MCF 10A (cell line): ENCODE results near the gene OLFML2A. TPM values are rescaled to one million over a fixed set of nuclear protein-coding genes. Genes with fewer than 3 reads are reported as not detected.

ENCODE experiments used
- BruUV-seq: library from RNA; stranded (reverse); fragments of 400-500 nt; replicated peaks from 2 replicates; lab custom pipeline; 2021; lab: Mats Ljungman, UMichigan
- CTCF ChIA-PET: fragments of 300-600 bp; sonication (Branson Sonifier 250); formaldehyde crosslinking; extraction: SDS; loops from one replicate; lab custom pipeline; 2021; ENCODE audit warnings: antibody characterized with exemption, inconsistent platforms; lab: Yijun Ruan, JAX
- POLR2A ChIA-PET: fragments of 300-600, 350-650 bp; sonication (Branson Sonifier 250); formaldehyde crosslinking; extraction: SDS; loops from one replicate; lab custom pipeline; 2020; ENCODE audit warnings: antibody characterized with exemption, inconsistent platforms; lab: Yijun Ruan, JAX
- DNase-seq: peaks from one replicate; pipeline ENCODE4 v3.0.0-alpha.2; 2018; ENCODE audit not compliant: unreplicated experiment
- H3K27ac Mint-ChIP-seq: one replicate; pipeline ENCODE4 v1.8.0; 2022; ENCODE audit warnings: mild to moderate bottlenecking, low read depth, mixed read lengths; ENCODE audit not compliant: unreplicated experiment
- H3K27me3 Mint-ChIP-seq: one replicate; pipeline ENCODE4 v1.8.0; 2022; ENCODE audit warnings: mixed read lengths; ENCODE audit not compliant: insufficient read depth, unreplicated experiment
- H3K36me3 Mint-ChIP-seq: one replicate; pipeline ENCODE4 v1.8.0; 2022; ENCODE audit warnings: mild to moderate bottlenecking, moderate library complexity, mixed read lengths; ENCODE audit not compliant: insufficient read depth, unreplicated experiment
- H3K4me1 Mint-ChIP-seq: one replicate; pipeline ENCODE4 v1.8.0; 2022; ENCODE audit warnings: mixed read lengths; ENCODE audit not compliant: insufficient read depth, unreplicated experiment
- H3K4me3 Mint-ChIP-seq: one replicate; pipeline ENCODE4 v1.8.0; 2022; ENCODE audit warnings: mild to moderate bottlenecking, moderate library complexity, mixed read lengths; ENCODE audit not compliant: unreplicated experiment
- H3K9me3 Mint-ChIP-seq: one replicate; pipeline ENCODE4 v1.8.0; 2022; ENCODE audit warnings: mixed read lengths; ENCODE audit not compliant: unreplicated experiment
- CTCF ChIP-seq: fragments of 200-600 bp; IDR thresholded peaks from one replicate; pipeline ENCODE4 v1.8.0; 2022; ENCODE audit warnings: antibody characterized with exemption, mild to moderate bottlenecking; ENCODE audit not compliant: unreplicated experiment
- intact Hi-C: fragments of 100-400 bp; cut with micrococcal nuclease; formaldehyde crosslinking; loops from 2 replicates; pipeline ENCODE4 v1.14.1; 2022
- total RNA-seq: library from RNA; stranded (reverse); gene quantifications from 2 replicates; pipeline ENCODE4 v1.2.3, GENCODE V29; 2022

OLFML2A gene
- total RNA-seq, 1 experiment from 2014 or later, result 0.21 TPM

GRCh38 chr9:124778575-124779367 lies 1.8 kb downstream of the OLFML2A start:
- BruUV-seq, result no TSS peak
- ChIA-PET POLR2A (interaction anchor here (0.6 to 10.8 kb wide), 5 partner anchors 17 to 120 kb away, joined by 3 to 299 read pairs (median 3); partner anchors contain the start of genes ARPC5L, RPL35 and WDR38), CTCF (interaction anchor here (0.6 to 13.3 kb wide), 11 partner anchors 8 to 1763 kb away, joined by 3 to 927 read pairs (median 4); partner anchors contain the start of genes ARPC5L, NR6A1, RPL35 and WDR38)
- Mint-ChIP-seq H3K4me3 (no peak overlapping the region), H3K4me1 (peaks cover 31% of the 10 kb centered on the region), H3K9me3 (no peaks in the 10 kb centered on the region), H3K27me3 (peaks cover 9% of the 10 kb centered on the region), H3K36me3 (no peaks in the 10 kb centered on the region), H3K27ac (no peak overlapping the region)
- DNase-seq, result no peak
- TF ChIP-seq CTCF, result no peak
- intact Hi-C loops, result no loop called here

- Mint-ChIP-seq H3K27ac (peak overlapping the region; percentile 63), H3K27me3 (peaks cover 9% of the 10 kb centered on the region), H3K4me1 (peaks cover 27% of the 10 kb centered on the region), H3K36me3 (no peaks in the 10 kb centered on the region), H3K4me3 (no peak overlapping the region), H3K9me3 (no peaks in the 10 kb centered on the region)
- peak; percentile 78 for DNase-seq
- CTCF ChIA-PET, result interaction anchor here (0.6 to 13.3 kb wide), 11 partner anchors 9 to 1453 kb away, joined by 3 to 927 read pairs (median 4); partner anchors contain the start of genes ARPC5L, NR6A1, RPL35 and WDR38
- no TSS peak for BruUV-seq
- POLR2A ChIA-PET, result interaction anchor here (0.6 to 1.9 kb wide), 7 partner anchors 8 to 207 kb away, joined by 3 to 13 read pairs (median 3); partner anchors contain the start of gene NR6A1
- TF ChIP-seq CTCF, result no peak
- intact Hi-C loops, result no loop called here
These were observed 2.6 kb downstream of the OLFML2A start for GRCh38 chr9:124779368-124780059.

- peak overlapping the region; percentile 63 for H3K27ac Mint-ChIP-seq
- no peak for TF ChIP-seq CTCF
- peaks cover 29% of the 10 kb centered on the region for H3K4me1 Mint-ChIP-seq
- no peak for DNase-seq
- BruUV-seq, result no TSS peak
- ChIA-PET CTCF (interaction anchor here (0.6 to 13.3 kb wide), 9 partner anchors 10 to 1453 kb away, joined by 3 to 927 read pairs (median 5); partner anchors contain the start of genes ARPC5L, RPL35 and WDR38), POLR2A (interaction anchor here (0.6 to 1.9 kb wide), 6 partner anchors 9 to 208 kb away, joined by 3 to 13 read pairs (median 4); partner anchors contain the start of gene NR6A1)
- H3K4me3 Mint-ChIP-seq, result no peak overlapping the region
- H3K36me3 Mint-ChIP-seq, result no peaks in the 10 kb centered on the region
- H3K27me3 Mint-ChIP-seq, result peaks cover 9% of the 10 kb centered on the region
- intact Hi-C loops, result no loop called here
- H3K9me3 Mint-ChIP-seq, result no peaks in the 10 kb centered on the region
These were observed 3.3 kb downstream of the OLFML2A start for GRCh38 chr9:124780060-124780756.
